Nephron progenitor cell (in vitro differentiated cells): ENCODE data around the gene AUP1.
A peak's percentile ranks its signal among the peaks of the same experiment; 100 is the strongest.

ENCODE experiments used
- DNase-seq: peaks from one replicate; pipeline ENCODE4 v3.0.0; 2021
- H3K27ac Mint-ChIP-seq: 2 replicates; pipeline ENCODE4 v1.8.0; 2021; ENCODE audit warnings: mild to moderate bottlenecking, moderate library complexity, mixed read lengths
- H3K27me3 Mint-ChIP-seq: 2 replicates; pipeline ENCODE4 v1.8.0; 2021; ENCODE audit warnings: mild to moderate bottlenecking, low read depth, mixed read lengths; ENCODE audit not compliant: poor library complexity
- H3K36me3 Mint-ChIP-seq: 2 replicates; pipeline ENCODE4 v1.8.0; 2021; ENCODE audit warnings: low read depth, mixed read lengths
- H3K4me1 Mint-ChIP-seq: 2 replicates; pipeline ENCODE4 v1.8.0; 2021; ENCODE audit warnings: mixed read lengths
- H3K4me3 Mint-ChIP-seq: 2 replicates; pipeline ENCODE4 v1.8.0; 2021; ENCODE audit warnings: mild to moderate bottlenecking, moderate library complexity, mixed read lengths
- H3K9me3 Mint-ChIP-seq: 2 replicates; pipeline ENCODE4 v1.8.0; 2021; ENCODE audit warnings: mild to moderate bottlenecking, moderate library complexity, mixed read lengths
- CTCF ChIP-seq: fragments of 200-600 bp; sonication (generic); IDR thresholded peaks from 2 replicates; pipeline ENCODE4 v1.5.0; 2021; ENCODE audit warnings: antibody characterized with exemption

The AUP1 gene

DNA sequence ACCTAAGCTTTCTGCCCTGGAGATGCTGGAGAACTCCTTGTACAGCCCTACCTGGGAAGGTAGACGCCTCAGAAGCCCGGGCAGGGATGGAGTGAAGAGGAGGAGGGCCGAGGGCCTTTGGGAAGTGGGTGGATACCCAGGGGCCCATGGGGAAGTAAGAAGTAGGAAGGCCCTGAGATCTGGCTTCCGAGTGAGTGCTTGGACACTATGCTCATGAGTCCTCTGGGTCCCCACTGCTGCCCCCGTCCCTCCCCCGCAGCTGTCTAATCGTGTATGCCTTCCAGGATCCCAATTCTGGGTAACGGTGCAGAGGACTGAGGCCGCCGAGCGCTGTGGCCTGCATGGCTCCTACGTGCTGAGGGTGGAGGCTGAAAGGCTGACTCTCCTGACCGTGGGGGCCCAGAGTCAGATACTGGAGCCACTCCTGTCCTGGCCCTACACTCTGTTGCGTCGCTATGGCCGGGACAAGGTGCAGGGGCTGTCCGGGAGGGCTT, 26.2 kb upstream of the AUP1 start:
- H3K27ac Mint-ChIP-seq = no peak overlapping the region
- H3K4me3 Mint-ChIP-seq = peak overlapping the region; percentile 91
- DNase-seq = no peak
- H3K9me3 Mint-ChIP-seq = no peaks in the 10 kb centered on the region
- H3K36me3 Mint-ChIP-seq = peaks cover 10% of the 10 kb centered on the region
- TF ChIP-seq CTCF = no peak
- peaks cover 41% of the 10 kb centered on the region for H3K4me1 Mint-ChIP-seq
- H3K27me3 Mint-ChIP-seq = peaks cover 75% of the 10 kb centered on the region

GRCh38 chr2:74554820-74555531, 25.5 kb upstream of the AUP1 start:
- Mint-ChIP-seq H3K36me3 (peaks cover 14% of the 10 kb centered on the region), H3K27me3 (peaks cover 75% of the 10 kb centered on the region), H3K9me3 (no peaks in the 10 kb centered on the region), H3K4me1 (peaks cover 42% of the 10 kb centered on the region), H3K4me3 (peak overlapping the region; percentile 91), H3K27ac (no peak overlapping the region)
- no peak for TF ChIP-seq CTCF
- DNase-seq = peak; percentile 69

DNA sequence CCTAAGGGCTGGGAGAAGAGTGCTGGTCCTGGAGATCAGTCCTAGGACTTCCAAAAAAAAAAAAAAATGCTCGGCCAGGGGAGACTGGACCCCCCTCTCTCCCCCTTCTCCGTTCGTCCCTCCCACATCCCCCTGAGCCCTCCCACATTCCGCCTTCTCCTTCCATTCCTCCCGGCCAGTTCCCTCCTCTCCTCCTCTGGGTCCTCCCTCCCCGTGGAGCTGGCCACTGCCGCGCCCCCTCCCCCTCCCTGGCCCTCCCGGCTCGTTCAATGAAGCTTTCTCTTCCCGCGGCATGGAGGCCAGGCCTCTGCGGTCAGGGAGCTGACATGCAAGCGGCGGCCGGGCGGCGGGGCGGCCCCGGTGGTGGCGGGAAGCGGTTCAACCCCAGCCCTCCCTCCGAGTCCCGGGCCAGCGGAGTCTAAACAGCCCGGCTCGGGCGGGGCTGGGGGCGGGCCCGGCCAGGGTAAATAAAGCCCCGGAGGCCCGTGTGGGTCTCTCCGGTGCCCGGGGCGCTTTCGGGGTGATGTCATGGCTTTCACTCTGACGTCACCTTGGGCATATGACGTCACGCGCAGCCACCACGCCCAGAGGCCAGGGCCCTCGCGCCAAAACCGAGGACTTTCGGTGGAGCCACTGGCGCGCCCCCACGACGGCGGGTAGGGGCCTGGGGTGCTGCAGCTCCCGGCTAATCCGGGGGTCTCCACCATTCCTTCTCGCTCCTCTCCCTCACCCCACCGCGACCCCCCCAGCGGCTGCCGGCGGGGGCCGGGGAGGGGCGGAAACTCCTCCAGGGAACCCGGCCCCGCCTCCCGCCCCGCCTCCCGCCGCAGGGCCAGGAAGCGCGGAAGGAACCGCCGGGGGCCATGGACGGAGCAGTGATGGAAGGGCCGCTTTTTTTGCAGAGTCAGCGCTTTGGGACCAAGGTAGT, 24.6 kb upstream of the AUP1 start, which contains the start of the genes DOK1 and LOXL3:
DOK1 (plus strand) TSS at position 829 of the 928 bp plus-strand sequence; CDS start at position 864, 35 bp downstream.
LOXL3 (minus strand) TSS at position 51 of the 928 bp plus-strand sequence. CDS start 1,308 bp downstream, outside the sequence.
- H3K27me3 Mint-ChIP-seq = peaks cover 72% of the 10 kb centered on the region
- no peaks in the 10 kb centered on the region for H3K9me3 Mint-ChIP-seq
- DNase-seq = peak; percentile 88
- TF ChIP-seq CTCF = no peak
- peaks cover 19% of the 10 kb centered on the region for H3K36me3 Mint-ChIP-seq
- H3K4me3 Mint-ChIP-seq = peak within 1 kb of the TSS; percentile 92
- H3K27ac Mint-ChIP-seq = peak within 1 kb of the TSS; percentile 87
- H3K4me1 Mint-ChIP-seq = peaks cover 47% of the 10 kb centered on the region

- H3K36me3 Mint-ChIP-seq = peaks cover 19% of the 10 kb centered on the region
- DNase-seq = peak; percentile 47
- peak overlapping the region; percentile 87 for H3K27ac Mint-ChIP-seq
- H3K9me3 Mint-ChIP-seq = no peaks in the 10 kb centered on the region
- H3K4me3 Mint-ChIP-seq = peak overlapping the region; percentile 92
- no peak for TF ChIP-seq CTCF
- H3K27me3 Mint-ChIP-seq = peaks cover 63% of the 10 kb centered on the region
- H3K4me1 Mint-ChIP-seq = peaks cover 51% of the 10 kb centered on the region
These were observed 23.7 kb upstream of the AUP1 start for GRCh38 chr2:74552914-74553811.
